ENCODE data around the gene COL26A1. TPM values are rescaled to one million over a fixed set of nuclear protein-coding genes. Genes with fewer than 3 reads are reported as not detected.

The COL26A1 gene
- total RNA-seq, 1 donor from 2014 or later, result 0.58 TPM

DNA sequence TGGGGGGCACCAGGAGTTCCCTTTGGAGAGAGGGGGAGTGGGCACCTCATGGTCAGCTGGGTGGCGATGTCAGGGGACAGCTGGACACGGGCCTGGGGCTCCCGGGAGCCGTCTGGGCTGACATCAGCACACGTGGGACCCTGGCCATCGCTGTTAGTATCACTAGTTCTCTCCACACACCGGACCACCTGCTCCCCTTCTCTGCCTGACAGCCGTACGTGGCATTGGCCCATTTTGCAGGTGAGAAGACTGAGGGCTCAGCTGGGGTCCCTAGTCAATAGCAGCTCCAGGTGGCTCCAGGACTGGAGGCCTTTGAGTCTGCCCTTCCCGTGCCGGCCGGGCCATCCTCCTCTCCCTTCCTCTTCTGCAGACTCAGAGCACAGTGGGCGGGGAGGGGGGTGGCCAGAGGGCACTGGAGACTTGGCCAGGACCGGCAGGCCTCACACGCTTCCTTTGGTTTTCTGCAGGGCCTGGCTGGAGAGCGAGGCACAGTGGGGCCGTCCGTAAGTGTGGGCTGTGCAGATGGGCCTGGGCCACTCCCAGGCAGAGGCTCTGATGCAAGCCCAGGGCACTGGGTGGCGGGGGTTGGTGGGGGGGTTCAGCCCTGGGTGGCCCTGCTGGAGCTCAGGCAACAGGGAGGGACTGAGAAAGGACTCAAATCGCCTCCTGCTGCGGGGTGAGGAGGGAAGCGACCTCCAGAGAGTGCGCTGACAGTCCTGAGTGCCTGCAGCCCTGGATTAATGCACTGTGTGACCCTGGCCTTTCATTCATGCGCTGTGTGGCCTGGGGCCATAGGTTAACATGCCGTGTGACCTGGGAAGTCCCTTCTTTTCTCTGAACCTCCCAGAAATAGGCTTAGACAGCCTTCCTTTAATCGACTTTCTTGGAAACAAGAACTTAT is 188.2 kb downstream of the COL26A1 start:
- DNase-seq (peak; percentile 70), ATAC-seq (peak; percentile 59)
- Histone ChIP-seq H3K27ac (no peak overlapping the region), H3K4me1 (no peaks in the 10 kb centered on the region), H3K36me3 (no peaks in the 10 kb centered on the region), H3K4me3 (no peak overlapping the region), H3K27me3 (no peaks in the 10 kb centered on the region), H3K9me3 (no peaks in the 10 kb centered on the region)
- intact Hi-C loops (cut with DNase I), result no loop called here
- TF ChIP-seq, protein P1, sequence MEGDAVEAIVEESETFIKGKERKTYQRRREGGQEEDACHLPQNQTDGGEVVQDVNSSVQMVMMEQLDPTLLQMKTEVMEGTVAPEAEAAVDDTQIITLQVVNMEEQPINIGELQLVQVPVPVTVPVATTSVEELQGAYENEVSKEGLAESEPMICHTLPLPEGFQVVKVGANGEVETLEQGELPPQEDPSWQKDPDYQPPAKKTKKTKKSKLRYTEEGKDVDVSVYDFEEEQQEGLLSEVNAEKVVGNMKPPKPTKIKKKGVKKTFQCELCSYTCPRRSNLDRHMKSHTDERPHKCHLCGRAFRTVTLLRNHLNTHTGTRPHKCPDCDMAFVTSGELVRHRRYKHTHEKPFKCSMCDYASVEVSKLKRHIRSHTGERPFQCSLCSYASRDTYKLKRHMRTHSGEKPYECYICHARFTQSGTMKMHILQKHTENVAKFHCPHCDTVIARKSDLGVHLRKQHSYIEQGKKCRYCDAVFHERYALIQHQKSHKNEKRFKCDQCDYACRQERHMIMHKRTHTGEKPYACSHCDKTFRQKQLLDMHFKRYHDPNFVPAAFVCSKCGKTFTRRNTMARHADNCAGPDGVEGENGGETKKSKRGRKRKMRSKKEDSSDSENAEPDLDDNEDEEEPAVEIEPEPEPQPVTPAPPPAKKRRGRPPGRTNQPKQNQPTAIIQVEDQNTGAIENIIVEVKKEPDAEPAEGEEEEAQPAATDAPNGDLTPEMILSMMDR (IDR thresholded peaks at IDR 0.05), result no peak

DNA sequence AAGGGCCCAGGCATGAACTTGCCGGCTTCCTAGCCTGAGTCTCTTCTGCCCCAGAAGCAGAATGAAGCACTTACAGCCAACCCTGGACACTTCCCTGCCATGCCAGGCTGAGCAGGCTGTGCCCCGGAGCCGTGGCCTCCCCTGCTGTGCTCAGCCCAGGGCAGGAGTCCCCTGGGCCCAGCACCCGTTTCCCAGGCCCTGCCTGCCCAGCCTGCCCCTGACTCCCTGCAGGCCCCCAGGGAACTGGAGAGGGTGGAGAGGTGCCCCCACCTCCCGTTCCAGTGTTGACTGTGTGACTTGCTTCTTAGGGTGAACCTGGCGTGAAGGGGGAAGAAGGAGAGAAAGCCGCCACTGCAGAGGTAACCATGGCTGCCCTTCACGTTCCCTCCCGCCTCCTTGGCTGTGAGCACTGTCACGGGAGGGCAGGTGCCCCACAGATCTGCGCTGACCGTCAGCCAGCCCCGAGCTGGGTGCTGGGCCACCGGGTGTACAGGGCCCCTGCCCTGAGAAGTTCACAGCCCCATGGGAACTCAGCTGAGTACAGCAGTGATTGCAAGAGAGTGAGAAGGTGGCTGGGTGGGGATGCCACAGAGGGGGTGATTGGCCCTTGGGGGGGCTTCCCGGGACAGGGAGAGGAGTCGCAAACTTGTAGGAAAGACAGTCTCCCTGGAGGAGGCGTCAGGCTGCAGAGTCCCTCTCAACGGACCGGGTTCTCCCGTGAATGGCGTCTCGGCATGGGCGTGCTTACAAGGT is 190.5 kb downstream of the COL26A1 start:
- Histone ChIP-seq H3K27ac (no peak overlapping the region), H3K36me3 (no peaks in the 10 kb centered on the region), H3K4me3 (no peak overlapping the region), H3K27me3 (no peaks in the 10 kb centered on the region), H3K4me1 (no peaks in the 10 kb centered on the region), H3K9me3 (no peaks in the 10 kb centered on the region)
- TF ChIP-seq, protein P1 (IDR thresholded peaks at IDR 0.05), result no peak
- peak; percentile 60 for DNase-seq
- intact Hi-C loops (cut with DNase I), result no loop called here
- ATAC-seq, result no peak

DNA sequence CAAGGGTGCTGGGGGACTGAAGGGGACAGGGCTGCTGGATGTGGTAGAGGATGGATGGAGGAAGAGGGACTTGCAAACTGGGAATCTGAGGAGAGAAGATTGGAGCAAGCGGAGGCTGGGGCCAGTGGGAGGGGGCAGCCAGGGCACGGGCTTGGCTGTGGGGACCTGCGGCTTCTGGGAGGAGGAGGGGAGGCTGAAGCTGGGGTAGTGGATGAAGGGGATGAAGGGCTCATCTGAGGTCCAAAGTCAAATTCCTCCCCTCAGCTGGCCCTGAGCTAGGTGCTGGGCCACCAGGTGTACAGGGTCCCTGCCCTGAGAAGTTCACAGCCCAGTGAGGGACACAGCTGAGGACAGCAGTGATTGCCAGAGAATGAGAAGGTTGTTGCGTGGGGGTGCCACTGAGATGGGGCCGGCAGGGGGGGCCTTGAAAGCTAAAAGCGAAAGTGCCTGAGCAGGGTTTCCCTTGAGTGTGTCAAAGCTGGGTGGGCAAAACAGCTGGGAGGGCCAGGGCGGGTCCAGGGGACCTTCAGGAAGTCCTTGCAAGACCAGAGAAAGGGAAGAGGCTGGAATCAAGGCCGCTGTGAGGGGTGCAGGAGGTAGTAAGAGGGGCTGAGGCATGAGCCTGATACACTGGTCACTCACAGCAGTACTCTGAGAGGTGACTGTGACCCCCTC is 191.2 kb downstream of the COL26A1 start:
- intact Hi-C loops (cut with DNase I), result no loop called here
- Histone ChIP-seq H3K27ac (no peak overlapping the region), H3K36me3 (no peaks in the 10 kb centered on the region), H3K9me3 (no peaks in the 10 kb centered on the region), H3K27me3 (no peaks in the 10 kb centered on the region), H3K4me3 (no peak overlapping the region), H3K4me1 (no peaks in the 10 kb centered on the region)
- ATAC-seq (no peak), DNase-seq (peak; percentile 49)
- TF ChIP-seq, protein P1 (IDR thresholded peaks at IDR 0.05), result no peak

DNA sequence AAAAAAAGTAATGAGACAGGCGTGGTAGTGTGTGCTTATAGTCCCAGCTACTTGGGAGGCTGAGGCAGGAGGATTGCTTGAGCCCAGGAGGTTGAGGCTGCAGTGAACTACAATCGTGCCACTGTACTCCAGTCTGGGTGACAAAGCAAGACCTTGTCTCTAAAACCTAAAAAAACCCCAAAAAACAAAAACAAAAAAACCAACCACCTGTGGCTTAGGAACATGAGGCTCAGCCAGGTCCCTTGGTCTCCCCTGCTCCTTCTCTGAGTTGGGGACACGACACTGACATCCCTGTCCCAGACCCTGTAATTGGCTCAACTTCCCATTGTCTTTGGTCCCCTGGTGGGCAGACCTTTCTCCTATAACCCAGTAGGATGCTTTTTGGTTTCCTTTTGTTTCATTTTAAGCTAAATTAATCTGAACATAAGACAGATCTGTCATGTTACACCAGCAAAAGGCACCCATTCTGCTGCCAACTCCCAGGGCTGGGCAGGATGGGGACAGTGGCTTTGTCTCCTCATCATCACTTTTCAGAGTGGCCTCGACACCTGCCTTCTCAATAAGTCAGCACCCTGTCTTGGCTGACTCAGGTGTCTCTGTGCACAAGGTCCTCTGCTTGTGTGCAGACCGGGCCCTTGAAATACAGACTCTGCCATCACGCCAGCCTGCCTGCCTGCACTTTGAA is 192.1 kb downstream of the COL26A1 start:
- no peaks in the 10 kb centered on the region for H3K27me3 ChIP-seq
- ATAC-seq (no peak), DNase-seq (no peak)
- TF ChIP-seq, protein P1 (IDR thresholded peaks at IDR 0.05), result no peak
- intact Hi-C loops (cut with DNase I), result no loop called here
- H3K9me3 ChIP-seq, result no peaks in the 10 kb centered on the region
- H3K36me3 ChIP-seq, result no peaks in the 10 kb centered on the region
- no peak overlapping the region for H3K27ac ChIP-seq
- H3K4me3 ChIP-seq, result no peak overlapping the region
- H3K4me1 ChIP-seq, result no peaks in the 10 kb centered on the region

DNA sequence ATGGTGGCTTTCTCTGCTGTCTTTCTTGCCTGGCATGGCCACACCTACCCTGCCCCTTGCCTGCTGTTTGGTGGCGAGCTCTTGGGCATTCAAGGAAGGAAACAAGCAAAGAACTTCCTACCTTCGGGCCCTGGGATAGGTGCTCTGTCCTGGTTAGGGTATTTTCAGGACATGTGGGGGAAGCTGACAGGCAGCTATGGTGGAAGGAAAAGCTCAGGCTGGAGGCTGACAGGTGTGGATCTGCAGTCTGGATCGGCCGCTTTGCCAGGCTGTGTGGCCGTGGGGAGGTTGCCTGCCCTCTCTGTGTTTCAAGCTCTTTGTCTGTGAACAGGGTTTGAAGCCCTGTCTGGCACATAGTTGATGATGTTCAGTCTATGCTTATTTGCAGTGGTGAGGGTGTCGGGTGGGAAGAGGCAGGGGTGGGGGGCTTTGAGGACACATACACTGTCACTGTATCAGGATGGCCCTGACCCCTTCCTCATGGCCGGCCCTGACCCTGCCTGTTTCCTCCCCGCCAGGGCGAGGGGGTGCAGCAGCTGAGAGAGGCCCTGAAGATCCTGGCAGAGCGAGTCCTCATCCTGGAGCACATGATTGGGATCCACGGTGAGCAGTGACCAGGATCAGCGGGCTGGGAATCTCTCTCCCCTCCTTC is 192.7 kb downstream of the COL26A1 start:
- intact Hi-C loops (cut with DNase I), result no loop called here
- DNase-seq (peak; percentile 43), ATAC-seq (no peak)
- Histone ChIP-seq H3K36me3 (no peaks in the 10 kb centered on the region), H3K27me3 (no peaks in the 10 kb centered on the region), H3K4me3 (no peak overlapping the region), H3K27ac (no peak overlapping the region), H3K9me3 (no peaks in the 10 kb centered on the region), H3K4me1 (no peaks in the 10 kb centered on the region)
- TF ChIP-seq, protein P1 (IDR thresholded peaks at IDR 0.05), result no peak
